NCI-H2171 treated with DMSO at 0.1 percent for 48 hours (cell line): Measurements from ENCODE around the gene WBP2.

Experiments
- DNase-seq: peaks from one replicate; lab custom pipeline; 2025; lab: John Stamatoyannopoulos, UW

WBP2 gene

GRCh38 chr17:75855310-75856061 is at the start of gene WBP2:
TSS of gene WBP2 (minus strand) at chr17:75855335. CDS start at chr17:75855297, 38 bp downstream.
- DNase-seq = peak; percentile 100

- no peak for DNase-seq
Observed at GRCh38 chr17:75902406-75902805, 47.3 kb upstream of the WBP2 start.

DNA sequence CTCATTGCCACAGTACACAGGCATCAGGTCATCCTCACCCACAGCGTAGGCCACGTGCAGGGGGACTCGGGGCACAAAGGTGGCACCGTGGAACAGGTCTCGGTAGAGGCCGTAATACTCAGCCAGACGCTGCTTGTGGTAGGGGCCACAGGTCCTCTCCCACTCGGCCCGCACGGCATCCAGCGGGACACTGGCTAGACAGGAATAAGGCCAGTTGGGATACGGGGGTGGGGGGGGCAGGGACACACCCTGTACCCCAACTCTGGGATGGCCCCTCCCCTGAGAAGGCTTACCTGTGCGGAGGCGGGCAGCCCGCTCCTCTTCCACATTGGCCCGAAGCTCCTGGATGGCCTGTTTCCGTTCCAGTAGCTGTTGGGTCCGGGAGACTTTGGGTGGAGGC is 46.6 kb upstream of the WBP2 start:
- no peak for DNase-seq

DNA sequence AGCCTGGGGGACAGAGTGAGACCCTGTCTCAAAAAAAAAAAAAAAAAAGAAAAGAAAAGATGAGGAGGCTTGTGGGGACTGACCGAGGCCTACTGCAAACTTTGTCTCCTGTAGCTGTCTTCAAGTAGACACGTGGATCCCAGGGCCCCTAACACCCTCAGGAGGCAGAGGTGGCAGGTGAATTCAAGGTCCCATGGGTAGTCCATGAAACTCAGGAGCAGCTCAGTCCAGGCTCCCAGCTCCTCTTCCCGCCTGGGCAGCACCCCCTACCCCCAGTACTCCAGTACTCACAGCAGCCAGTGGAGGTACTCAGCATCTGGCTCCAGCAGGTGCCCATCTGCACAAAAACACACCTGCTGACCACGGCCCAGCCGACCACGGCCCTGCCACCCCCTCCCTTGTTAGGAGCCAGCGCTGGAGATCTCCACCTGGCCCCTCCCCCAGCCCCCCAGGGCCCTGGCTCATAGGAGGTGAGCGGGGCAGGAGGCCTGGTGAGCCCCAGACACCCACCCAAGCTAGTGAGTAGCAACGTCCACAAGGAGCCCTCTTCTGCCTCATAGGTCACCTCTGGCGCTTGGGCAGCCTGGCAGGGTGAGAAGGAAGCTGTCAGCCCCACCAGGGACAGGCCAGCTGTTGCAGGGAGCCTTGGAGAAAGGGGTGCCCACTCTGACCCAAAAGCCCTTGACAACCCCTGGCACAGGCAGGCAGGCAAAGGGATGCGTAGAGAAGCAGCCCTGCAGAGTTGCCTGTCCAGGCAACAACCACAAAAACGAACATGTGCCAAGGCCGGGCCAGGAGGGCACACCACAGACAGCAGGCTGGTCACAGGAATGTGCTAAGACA is 45.8 kb upstream of the WBP2 start:
- DNase-seq = no peak

DNA sequence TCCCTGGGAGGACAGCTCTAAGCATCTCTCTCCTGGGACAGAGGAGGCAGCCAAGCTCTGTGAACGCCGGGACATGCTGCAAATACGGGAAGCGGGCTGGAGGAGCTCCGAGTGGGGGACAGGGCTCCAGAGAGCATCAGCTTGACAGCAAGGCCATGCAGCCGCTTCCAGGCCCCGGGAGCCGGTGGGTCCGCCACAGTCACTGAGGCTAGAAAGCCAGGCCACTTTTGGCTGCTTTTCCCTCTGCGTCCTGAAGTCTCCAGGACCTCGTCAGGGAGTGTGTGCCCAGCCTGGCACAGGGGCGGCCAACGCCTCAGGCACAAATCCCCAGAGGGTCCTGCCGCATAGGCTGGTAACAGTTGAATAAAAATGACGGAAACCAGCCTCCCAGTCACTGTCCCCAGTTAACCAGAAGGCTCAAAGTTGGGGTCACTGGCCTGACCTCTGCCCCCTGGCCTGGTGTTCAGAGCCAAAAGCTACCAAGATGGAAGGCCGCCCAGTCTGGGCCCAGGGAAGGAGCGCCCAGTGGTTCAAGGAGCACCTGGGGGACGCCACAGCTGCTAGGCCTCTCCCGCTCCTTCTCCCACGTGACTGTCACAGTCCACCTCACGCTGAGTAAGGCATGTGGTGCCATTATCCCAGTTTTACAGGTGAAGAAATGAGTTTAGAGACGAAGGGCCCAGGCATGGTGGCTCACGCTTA is 44.8 kb upstream of the WBP2 start:
- DNase-seq = no peak

DNA sequence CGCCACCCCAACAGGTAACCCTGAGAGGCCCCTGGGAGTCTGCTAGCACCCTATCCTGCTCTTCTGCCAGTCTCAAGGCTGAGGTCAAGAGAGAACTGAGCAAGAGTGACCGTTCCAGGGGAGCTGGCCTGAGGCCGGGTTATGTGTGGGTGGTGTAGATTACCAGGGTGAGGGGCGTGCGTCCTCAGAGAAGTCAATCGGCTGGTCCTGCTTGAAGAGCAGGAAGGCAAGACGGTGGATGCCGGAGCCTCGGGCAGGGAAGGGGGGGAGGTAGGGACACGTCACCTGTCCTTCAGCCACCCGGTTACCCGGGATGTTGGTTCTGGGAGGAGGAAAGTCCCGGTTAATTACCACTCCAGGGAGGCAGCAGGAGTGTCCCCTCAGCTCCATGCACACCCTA is 44.2 kb upstream of the WBP2 start:
- no peak for DNase-seq

DNA sequence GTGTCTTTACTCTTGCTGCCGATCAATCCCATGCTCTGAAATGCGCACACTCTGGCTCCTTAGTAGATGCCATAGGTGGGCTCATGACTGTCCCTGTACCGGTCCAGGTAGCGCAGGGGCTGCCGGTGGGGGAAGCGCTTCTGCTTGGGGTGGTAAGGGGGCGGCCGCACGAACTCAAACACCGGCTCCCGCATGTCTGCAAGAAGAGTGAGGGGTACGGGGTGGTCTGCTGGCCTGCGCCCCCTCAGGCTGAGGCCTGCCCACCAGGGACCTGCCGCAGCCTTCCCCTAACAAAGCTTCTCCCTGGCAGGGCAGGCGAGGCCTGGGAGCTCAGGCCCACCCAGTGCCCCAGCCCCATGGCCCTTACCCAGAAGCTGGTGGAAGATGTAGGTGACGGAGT is 43.7 kb upstream of the WBP2 start:
- DNase-seq = no peak

GRCh38 chr17:75898065-75898464 is 42.9 kb upstream of the WBP2 start:
- DNase-seq = no peak

DNA sequence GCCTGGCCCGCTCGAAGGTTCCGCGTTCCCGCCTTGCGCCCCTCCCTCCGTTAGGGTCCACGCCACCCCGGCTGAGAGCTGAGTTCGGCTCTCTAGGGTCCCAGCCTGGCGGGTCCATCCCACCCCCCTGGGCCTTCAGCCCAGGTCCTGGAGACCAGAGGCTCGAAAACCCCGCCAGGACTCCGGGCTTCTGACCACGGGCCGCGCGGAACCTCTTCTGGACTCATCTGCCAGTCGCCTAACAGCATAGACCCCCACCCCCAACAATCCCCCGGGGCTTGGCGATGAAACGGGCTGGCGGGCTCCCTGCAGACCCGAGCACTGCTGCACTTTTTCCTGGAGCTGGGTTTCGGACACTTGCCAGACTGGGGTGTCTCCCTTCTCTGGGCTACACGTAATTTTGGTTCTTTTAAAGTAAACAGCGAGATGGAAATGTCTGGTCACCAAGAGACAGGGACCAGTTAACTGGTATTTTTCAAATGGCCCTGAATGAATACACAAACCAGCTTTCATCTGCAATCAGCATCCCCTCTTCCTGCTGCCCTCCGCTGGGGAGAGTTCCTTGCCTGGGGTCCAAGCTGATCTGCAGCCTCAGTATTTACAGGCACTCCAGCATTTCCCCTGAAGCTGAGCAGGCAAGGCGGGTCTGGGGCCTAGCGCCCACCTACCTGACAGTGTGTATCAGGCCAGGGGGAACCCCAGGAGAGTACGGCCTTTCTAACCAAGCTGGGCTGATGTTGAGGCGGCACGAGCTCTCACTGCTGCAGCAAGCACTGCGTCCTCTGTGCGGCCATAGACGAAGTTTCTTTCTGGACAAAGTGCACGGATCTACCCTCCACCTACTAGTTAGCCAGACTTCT is 42.3 kb upstream of the WBP2 start:
- no peak for DNase-seq

GRCh38 chr17:75896415-75897159 is 41.5 kb upstream of the WBP2 start, which contains the start of gene TRIM65:
TSS of gene TRIM65 (minus strand) at chr17:75896951. CDS start at chr17:75896937, 14 bp downstream.
- DNase-seq = peak; percentile 58

GRCh38 chr17:75895370-75896155 is 40.4 kb upstream of the WBP2 start:
- DNase-seq = peak; percentile 11

DNA sequence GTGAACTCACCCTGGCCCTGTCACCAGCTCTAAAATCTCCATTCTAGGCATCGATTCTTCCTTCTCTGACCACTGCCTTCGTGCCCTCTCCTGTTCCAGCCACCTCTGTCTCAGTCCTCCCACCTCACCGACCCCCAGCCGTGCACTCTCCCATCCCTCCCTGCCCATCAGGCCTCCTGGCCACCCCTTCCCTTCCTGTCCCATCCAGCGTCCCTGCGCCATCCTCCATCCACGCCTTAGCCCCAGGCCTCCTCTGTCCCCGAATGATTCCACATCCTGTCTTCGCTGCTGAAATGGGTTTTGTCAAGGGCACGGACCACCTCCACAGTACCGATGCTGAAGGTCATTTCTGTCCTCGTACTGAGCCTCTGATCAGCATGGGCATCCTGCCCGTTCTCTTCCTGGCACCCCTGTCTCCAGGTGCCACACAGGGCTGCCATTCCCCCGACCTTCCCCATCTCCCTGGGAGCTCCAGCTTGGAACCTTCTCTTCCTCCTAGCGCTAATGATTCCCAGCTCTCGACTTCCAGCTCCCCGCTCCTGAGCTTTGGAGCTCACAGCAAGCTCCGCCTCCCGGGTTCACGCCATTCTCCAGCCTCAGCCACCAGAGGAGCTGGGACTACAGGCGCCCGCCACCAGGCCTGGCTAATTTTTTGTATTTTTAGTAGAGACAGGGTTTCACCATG is 39.1 kb upstream of the WBP2 start:
- DNase-seq = no peak

- DNase-seq = no peak
Observed at GRCh38 chr17:75893305-75894048, 38.3 kb upstream of the WBP2 start.

- no peak for DNase-seq
Observed at GRCh38 chr17:75892556-75893224, 37.6 kb upstream of the WBP2 start.

GRCh38 chr17:75891605-75892555 is 36.7 kb upstream of the WBP2 start:
- DNase-seq = no peak

DNA sequence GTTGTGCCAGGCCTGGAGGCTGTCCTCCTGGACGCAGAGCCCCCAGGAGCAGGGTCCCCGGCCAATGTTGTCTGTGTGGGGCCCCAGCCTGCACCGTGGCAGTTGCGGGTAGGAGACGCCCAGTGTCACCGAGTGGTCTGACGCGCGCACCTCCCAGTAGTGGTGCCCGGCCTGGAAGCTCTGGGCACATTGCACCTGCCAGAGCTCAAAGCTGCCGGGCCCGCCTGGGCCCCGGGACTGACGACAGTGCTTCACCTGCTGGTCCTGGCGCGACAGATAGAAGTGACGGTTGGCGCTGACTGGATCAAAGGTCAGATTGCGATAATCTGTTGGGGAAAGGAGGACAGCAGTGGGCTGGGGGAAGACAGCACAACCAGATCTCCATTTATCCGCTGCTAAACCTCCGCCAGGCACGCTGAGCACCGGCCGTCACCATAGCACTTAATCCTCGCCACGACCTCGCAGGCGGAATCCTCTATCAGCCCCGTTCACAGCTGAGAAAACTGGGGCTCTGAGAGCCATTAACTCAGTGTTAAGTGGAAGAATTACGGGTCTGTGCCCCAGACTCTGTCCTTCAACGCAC is 36.0 kb upstream of the WBP2 start:
- no peak for DNase-seq

- DNase-seq = no peak
Observed at GRCh38 chr17:75889454-75889853, 34.3 kb upstream of the WBP2 start.
